Endothelial cell of hepatic sinusoid (primary cell): ENCODE data around the gene PLEK2.
"Not testable (repeated sequence)": the region's sequence is repeated elsewhere in the genome, so short reads cannot be mapped to it uniquely, and the experiment has no call there.

Experiments
- in situ Hi-C: cut with HindIII; loops from 2 replicates; pipeline ENCODE4 v1.10.0; 2017; ENCODE audit warnings: low sequenced_read_pairs

Gene PLEK2

DNA sequence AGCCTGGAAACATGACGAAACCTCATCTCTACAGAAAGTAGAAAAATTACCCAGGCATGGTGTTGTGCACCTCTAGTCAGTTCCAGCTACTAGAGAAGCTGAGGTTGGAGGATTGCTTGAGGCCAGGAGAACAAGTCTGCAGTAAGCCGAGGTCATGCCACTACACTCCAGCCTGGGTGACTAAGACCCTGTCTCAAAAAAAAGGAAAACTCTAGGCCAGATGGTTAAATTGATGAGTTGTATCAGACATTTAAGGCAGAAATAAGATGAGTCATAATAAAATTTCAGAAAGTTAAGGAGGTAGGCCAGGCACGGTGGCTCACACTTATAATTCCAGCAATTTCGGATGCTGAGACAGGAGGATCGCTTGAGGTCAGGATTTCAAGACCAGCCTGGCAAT, 41.1 kb downstream of the PLEK2 start:
- in situ Hi-C loops, result no loop called here

DNA sequence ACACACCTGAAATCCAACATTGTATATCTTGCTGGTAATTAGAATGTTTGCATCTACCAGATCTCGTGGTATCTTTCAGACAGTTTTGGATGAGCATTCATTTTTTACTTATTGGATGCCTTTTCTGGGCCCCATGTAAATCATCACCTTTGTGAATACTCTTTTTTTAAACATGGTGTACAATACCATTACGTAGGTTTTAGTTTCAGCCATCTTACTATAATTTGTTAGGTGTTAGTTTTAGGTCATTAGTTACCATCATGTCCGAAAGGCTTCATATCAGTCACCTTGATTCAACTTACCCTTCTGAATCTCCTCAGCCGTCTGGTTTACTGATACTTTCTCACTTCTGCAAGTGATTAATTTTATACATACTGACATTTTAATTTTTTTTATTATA, 46.5 kb downstream of the PLEK2 start:
- in situ Hi-C loops, result no loop called here

DNA sequence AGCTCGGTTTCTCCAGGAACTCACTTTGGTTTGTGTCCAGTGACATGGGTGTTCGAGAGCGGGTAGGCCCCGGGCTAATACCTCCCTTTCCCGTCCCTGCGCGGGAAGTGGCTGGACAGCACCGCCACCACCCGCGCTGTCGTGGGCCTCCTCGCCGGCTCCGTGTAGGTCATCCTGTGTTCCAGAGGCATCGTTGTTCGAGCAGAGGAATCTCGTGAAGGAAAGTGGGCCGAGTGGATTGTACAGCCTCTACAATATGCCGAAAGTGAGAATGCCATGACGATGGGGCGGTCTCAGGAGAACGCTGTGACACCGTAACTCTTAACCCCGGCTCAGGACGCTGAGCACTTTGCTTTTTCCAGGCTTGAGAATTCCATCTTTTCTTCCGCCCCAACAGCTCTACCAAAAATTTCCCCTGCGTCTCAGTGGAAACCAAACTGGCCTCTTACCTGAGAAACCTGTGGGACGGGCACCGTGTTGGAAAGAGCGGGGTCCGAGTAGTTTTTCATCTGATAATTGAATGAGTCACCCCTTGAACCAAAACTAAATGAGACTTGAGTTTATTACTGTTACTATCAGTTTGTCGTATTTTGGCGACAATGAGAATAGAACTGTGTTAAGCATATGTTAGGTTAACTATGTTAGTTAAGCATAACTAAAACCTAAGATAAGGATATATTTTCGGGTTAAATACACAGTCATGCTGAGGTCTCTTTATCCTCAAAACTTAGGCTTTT, 51.3 kb downstream of the PLEK2 start:
- in situ Hi-C loops, result no loop called here

DNA sequence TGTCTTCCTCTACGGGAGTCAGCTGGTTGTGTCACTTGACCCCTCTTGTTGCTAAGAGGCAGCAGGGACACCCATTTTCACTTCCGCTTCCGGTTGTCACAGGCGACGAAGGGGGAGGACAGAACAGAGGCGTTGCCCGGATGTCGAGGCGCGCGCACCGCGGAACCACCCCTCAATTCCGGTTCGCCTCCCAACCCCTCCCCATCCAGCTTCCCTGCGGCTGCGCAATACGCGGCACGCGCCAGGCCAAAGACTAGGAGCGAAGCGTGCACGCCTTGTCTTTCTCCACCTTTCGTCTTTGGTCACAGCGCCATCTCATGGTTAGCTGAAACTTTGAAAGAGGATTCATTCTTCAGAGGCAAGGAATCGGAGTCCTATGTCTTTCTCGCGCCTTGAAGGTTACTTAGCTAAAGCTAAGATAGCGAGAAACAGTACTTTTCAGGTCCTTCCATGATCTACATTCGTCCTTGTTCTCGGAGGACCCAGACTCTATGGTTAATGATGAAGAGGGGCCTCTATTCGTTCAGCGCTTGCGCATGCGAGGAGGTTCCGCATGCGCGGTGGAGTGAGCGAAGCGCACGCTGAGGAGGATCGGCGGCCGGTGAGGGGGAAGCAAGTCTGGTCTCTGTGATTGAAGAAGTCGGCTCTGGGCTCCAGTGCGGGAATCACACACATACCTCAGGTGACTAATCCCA, 52.0 kb downstream of the PLEK2 start, which contains the start of the genes ATP6V1D and EIF2S1:
Gene ATP6V1D (minus strand): TSS at position 30 of the 695 bp plus-strand sequence. CDS start 106 bp downstream, outside the sequence.
Gene EIF2S1 (plus strand): TSS at position 554 of the 695 bp plus-strand sequence. CDS start 4,440 bp downstream, outside the sequence.
- in situ Hi-C loops, result no loop called here

DNA sequence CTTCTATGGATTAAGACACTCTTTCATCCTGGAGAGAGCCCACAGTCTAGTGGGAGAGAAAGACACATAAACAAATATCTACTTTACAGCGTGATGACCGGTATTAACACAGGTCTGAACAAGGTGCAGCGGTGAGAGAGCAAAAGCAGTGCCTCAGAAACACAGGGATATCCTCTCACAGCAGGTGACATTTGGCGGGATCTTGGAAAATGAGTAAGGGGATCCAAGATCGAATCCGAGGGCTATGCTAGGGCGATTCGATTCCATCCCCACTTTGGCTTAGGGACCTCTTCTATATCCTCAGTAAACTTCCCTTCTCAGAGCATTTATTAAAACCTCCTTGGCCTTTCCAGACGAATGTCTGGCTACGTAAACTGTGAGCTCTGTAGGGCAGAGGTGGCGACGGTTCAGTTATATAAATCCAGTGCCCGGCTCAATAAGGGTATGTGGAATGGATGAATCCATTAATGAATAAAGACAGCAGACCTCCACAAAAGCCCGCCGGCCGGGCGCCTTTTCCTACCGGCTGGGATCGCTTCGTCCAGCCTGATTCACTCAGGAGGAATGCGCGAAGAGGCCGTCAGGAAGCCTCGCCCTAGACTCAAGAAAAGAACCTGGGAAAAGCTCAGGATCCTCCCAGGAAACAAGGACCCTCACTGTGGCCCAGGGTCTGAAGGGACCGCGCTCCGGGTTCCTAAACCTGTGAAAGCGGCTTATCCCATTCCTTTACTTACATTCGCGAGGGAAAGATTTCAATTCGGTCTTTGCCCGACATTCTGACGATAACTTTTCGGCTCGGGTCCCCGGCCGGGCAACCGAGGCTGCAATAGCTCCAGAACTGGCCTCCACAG, 52.8 kb downstream of the PLEK2 start:
- in situ Hi-C loops, result no loop called here

- in situ Hi-C loops, result no loop called here
These were observed 54.0 kb downstream of the PLEK2 start for GRCh38 chr14:67357969-67358354.

DNA sequence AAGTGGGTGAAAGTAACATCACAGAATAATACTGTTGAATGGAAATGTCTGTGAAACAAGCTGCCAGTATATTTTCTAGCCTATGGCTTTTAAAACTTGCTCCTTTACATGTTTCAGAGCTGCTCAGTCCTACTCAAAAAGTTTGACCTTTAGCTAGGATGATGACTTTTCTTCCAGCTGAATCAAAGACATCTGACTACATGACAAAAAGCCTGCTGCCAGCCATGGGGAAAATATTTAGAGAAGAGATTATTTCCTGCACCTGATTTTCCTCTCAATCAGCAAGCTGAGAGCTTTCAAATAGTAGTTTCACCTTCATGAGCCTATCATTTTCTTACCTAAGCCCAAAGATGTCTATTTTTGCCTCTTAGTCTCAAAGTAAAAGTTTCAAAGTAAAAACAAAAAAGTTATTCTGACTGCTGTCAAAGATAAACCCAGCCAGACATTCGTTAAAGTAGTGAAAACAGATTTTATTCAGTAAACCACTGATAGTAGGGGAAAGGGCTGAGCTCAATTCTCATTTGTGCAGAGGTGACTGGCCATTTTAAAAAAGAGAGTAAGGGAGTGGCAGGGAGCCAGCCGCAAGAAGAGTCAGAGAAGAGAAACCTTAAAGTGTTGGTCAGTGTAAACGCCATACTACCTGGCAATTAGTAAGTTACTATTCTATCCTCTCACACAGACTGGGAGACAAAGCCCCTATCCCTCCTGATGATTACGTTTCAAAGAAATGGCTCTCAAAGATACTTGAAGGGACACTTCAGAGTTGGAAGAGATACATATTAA, 54.6 kb downstream of the PLEK2 start:
- in situ Hi-C loops, result no loop called here

DNA sequence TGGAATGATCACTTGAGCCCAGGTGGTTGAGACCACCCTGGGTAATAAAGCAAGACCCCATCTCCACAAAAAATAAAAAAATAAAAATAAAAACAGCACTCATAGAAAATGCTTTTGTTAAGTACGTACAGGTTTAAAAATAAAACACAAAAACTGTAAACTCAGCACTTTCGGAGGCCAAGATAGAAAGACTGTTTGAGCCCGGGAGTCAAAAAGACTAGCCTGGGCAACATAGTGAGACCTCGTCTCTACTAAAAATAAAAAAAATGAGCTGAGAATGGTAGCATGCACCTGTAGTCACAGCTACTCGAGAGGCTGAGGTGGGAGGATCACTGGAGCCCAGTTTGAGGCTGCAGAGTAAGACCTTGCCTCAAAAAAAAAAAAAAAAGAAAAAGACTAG, 59.9 kb downstream of the PLEK2 start:
- in situ Hi-C loops, result no loop called here

- in situ Hi-C loops, result no loop called here
These were observed 66.4 kb downstream of the PLEK2 start for GRCh38 chr14:67345583-67345982.

DNA sequence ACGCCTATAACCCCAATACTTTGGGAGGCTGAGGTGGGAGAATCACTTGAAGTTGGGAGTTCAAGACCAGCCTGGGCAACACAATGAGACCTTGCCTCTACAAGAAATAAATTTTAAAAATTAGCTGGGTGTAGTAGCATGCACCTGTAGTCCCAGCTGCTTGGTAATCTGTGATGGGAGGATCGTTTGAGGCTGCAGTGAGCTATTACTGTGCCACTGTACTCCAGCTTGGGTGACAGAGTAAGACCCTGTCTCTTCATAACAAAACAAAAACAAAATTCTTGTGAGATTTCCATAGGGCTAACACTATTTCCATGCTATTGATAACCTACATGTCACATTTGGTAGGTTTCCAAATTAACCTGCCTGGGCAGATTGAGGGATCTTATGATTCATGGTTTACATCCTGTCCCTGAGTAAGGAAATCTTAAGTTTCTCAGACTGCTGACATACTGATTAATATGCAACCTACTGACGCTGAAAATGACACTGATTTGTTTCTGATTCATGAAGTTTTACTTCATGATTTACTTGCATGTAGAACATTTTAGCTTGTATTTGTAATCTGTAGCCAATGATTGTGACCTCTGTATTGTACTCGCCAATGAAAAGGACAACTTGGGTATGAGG, 68.2 kb downstream of the PLEK2 start:
- in situ Hi-C loops, result no loop called here

DNA sequence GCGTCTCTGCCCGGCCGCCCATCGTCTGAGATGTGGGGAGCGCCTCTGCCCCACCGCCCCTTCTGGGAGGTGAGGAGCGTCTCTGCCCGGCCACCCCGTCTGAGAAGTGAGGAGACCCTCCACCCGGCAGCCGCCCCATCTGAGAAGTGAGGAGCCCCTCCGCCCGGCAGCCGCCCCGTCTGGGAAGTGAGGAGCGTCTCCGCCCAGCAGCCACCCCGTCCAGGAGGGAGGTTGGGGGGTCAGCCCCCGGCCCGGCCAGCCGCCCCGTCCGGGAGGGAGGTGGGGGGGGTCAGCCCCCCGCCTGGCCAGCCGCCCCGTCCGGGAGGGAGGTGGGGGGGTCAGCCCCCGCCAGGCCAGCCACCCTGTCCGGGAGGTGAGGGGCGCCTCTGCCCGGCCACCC, 70.7 kb downstream of the PLEK2 start:
- in situ Hi-C loops, result not testable (repeated sequence)
